ENCODE measurements around the gene RASSF6.
A peak's percentile ranks its signal among the peaks of the same experiment; 100 is the strongest.

Gene RASSF6

GRCh38 chr4:73539386-73539785, 80.8 kb downstream of the RASSF6 start:
- Histone ChIP-seq H3K9me3 (ENCODE audit: control insufficient read depth, insufficient read depth, low read depth, low read length) (no peaks in the 10 kb centered on the region), H3K36me3 (ENCODE audit: control insufficient read depth in 2 of 2, insufficient read depth in 1 of 2, low read length in 2 of 2) (no peaks in the 10 kb centered on the region), H3K4me1 (ENCODE audit: control insufficient read depth, insufficient read depth, low read length) (no peaks in the 10 kb centered on the region), H3K27ac (ENCODE audit: extremely low read depth, low read depth, low read length) (no peak overlapping the region), H3K4me3 (ENCODE audit: low read depth, low read length) (no peak overlapping the region)
- POLR2A ChIA-PET: no interaction called here
- CTCF ChIA-PET: no interaction called here
- no peak for TF ChIP-seq ZNF341 (tag by site-specific recombination; IDR thresholded peaks at IDR 0.05; ENCODE audit: low read depth)
- peak; percentile 39; the same call in 1 of the 2 replicates for TF ChIP-seq PRDM10 (tag by site-specific recombination; IDR thresholded peaks at IDR 0.05)
- TF ChIP-seq RBAK (tag by site-specific recombination; IDR thresholded peaks at IDR 0.05): no peak
- TF ChIP-seq ZNF398 (tag by site-specific recombination; IDR thresholded peaks at IDR 0.05): peak; percentile 21; the same call in 1 of the 2 replicates
- peak; percentile 10; the same call in 1 of the 2 replicates for TF ChIP-seq PRDM6 (tag by site-specific recombination; IDR thresholded peaks at IDR 0.05)
- 0 out of 2 replicates have a peak, but pooled peaks have one; percentile 18 for TF ChIP-seq FEZF1 (tag by site-specific recombination; IDR thresholded peaks at IDR 0.05)

GRCh38 chr4:73538162-73538561, 82.1 kb downstream of the RASSF6 start:
- CTCF ChIA-PET: interaction anchor here (0.8 kb wide), 1 partner anchor 174 kb away, joined by 3 read pairs; no protein-coding TSS in a partner anchor
- Histone ChIP-seq H3K4me3 (ENCODE audit: low read depth, low read length) (no peak overlapping the region), H3K27ac (ENCODE audit: extremely low read depth, low read depth, low read length) (no peak overlapping the region), H3K36me3 (ENCODE audit: control insufficient read depth in 2 of 2, insufficient read depth in 1 of 2, low read length in 2 of 2) (no peaks in the 10 kb centered on the region), H3K4me1 (ENCODE audit: control insufficient read depth, insufficient read depth, low read length) (no peaks in the 10 kb centered on the region), H3K9me3 (ENCODE audit: control insufficient read depth, insufficient read depth, low read depth, low read length) (no peaks in the 10 kb centered on the region)
- POLR2A ChIA-PET: no interaction called here
- TF ChIP-seq GLIS2 (tag by site-specific recombination; IDR thresholded peaks at IDR 0.05) (no peak), SETDB1 (IDR thresholded peaks at IDR 0.05; ENCODE audit: insufficient read length, low read length) (no peak), ZNF792 (tag by site-specific recombination; IDR thresholded peaks at IDR 0.05) (no peak), ZNF488 (tag by site-specific recombination; IDR thresholded peaks at IDR 0.05) (no peak)

GRCh38 chr4:73533515-73534422, 86.5 kb downstream of the RASSF6 start:
- CTCF ChIA-PET: interaction anchor here (0.6 to 0.7 kb wide), 2 partner anchors 44 to 184 kb away, joined by 4 read pairs; no protein-coding TSS in a partner anchor
- POLR2A ChIA-PET: no interaction called here
- Histone ChIP-seq H3K4me3 (ENCODE audit: low read depth, low read length) (no peak overlapping the region), H3K9me3 (ENCODE audit: control insufficient read depth, insufficient read depth, low read depth, low read length) (no peaks in the 10 kb centered on the region), H3K4me1 (ENCODE audit: control insufficient read depth, insufficient read depth, low read length) (no peaks in the 10 kb centered on the region), H3K27ac (ENCODE audit: extremely low read depth, low read depth, low read length) (no peak overlapping the region), H3K36me3 (ENCODE audit: control insufficient read depth in 2 of 2, insufficient read depth in 1 of 2, low read length in 2 of 2) (no peaks in the 10 kb centered on the region)
- TF ChIP-seq ZNF677 (tag by site-specific recombination; IDR thresholded peaks at IDR 0.05): no peak
- TF ChIP-seq YY1 (tag by site-specific recombination; IDR thresholded peaks at IDR 0.05): no peak
- TF ChIP-seq AEBP2 (tag by site-specific recombination; IDR thresholded peaks at IDR 0.05; ENCODE audit: borderline replicate concordance): no peak
- no peak for TF ChIP-seq ZNF16 (tag by site-specific recombination; IDR thresholded peaks at IDR 0.05; ENCODE audit: low read depth)
- TF ChIP-seq RBAK (tag by site-specific recombination; IDR thresholded peaks at IDR 0.05): no peak
- TF ChIP-seq ZNF366 (tag by site-specific recombination; conservative IDR thresholded peaks at IDR 0.05): no peak
- no peak for TF ChIP-seq ZNF24 (tag by site-specific recombination; IDR thresholded peaks at IDR 0.05)
- TF ChIP-seq ZFHX2 (tag by site-specific recombination; conservative IDR thresholded peaks at IDR 0.05): no peak
- no peak for TF ChIP-seq ZNF239 (tag by site-specific recombination; IDR thresholded peaks at IDR 0.05)
- no peak for TF ChIP-seq ZNF561 (tag by site-specific recombination; IDR thresholded peaks at IDR 0.05; ENCODE audit: borderline replicate concordance)
